Neural progenitor cell (in vitro differentiated cells): ENCODE data around the gene AIFM2. TPM values are rescaled to one million over a fixed set of nuclear protein-coding genes. Genes with fewer than 3 reads are reported as not detected.

Experiments
- DNase-seq: peaks from one replicate; pipeline ENCODE4 v3.0.0-alpha.2; 2016; ENCODE audit warnings: low spot score
- H2AFZ ChIP-seq: fragments of 200-600 bp; sonication (generic); replicated peaks from 2 replicates; pipeline ENCODE4 v1.6.1; 2016; ENCODE audit warnings: antibody characterized with exemption
- H3F3A ChIP-seq: fragments of 200-600 bp; sonication (generic); 2 replicates; pipeline ENCODE4 v1.6.1; 2016; ENCODE audit warnings: antibody characterized with exemption, low read depth
- H3K27ac ChIP-seq: fragments of 200-600 bp; sonication (generic); 2 replicates; pipeline ENCODE4 v1.5.1; 2016; ENCODE audit warnings: mild to moderate bottlenecking
- H3K27me3 ChIP-seq: fragments of 200-600 bp; sonication (generic); 2 replicates; pipeline ENCODE4 v1.6.1; 2016; ENCODE audit warnings: mild to moderate bottlenecking, moderate library complexity
- H3K36me3 ChIP-seq: fragments of 200-600 bp; sonication (generic); 2 replicates; pipeline ENCODE4 v1.5.1; 2016
- H3K4me1 ChIP-seq: fragments of 200-600 bp; sonication (generic); 2 replicates; pipeline ENCODE4 v1.6.1; 2016; ENCODE audit warnings: mixed run types
- H3K4me2 ChIP-seq: fragments of 200-600 bp; sonication (generic); 2 replicates; pipeline ENCODE4 v1.6.1; 2016
- H3K4me3 ChIP-seq: fragments of 200-600 bp; sonication (generic); 2 replicates; pipeline ENCODE4 v1.5.1; 2016
- H3K79me2 ChIP-seq: fragments of 200-600 bp; sonication (generic); 2 replicates; pipeline ENCODE4 v1.6.1; 2016; ENCODE audit warnings: low read depth
- H3K9ac ChIP-seq: fragments of 200-600 bp; sonication (generic); 2 replicates; pipeline ENCODE4 v1.6.1; 2016
- H3K9me3 ChIP-seq: fragments of 200-600 bp; sonication (generic); 2 replicates; pipeline ENCODE4 v1.5.1; 2016; ENCODE audit warnings: low read depth
- H4K20me1 ChIP-seq: fragments of 200-600 bp; sonication (generic); 2 replicates; pipeline ENCODE4 v1.6.1; 2016; ENCODE audit warnings: low read depth
- H3K27ac Mint-ChIP-seq: 3 replicates; pipeline ENCODE4 v1.8.0; 2021; ENCODE audit warnings: mixed read lengths
- H3K27me3 Mint-ChIP-seq: 2 replicates; pipeline ENCODE4 v1.8.0; 2022; ENCODE audit warnings: low read depth, mild to moderate bottlenecking, inconsistent platforms, moderate library complexity, mixed read lengths; ENCODE audit not compliant: insufficient read depth
- H3K36me3 Mint-ChIP-seq: 3 replicates; pipeline ENCODE4 v1.8.0; 2021; ENCODE audit warnings: mixed read lengths
- H3K4me1 Mint-ChIP-seq: 3 replicates; pipeline ENCODE4 v1.8.0; 2021; ENCODE audit warnings: mixed read lengths
- H3K4me3 Mint-ChIP-seq: 3 replicates; pipeline ENCODE4 v1.8.0; 2021; ENCODE audit warnings: mild to moderate bottlenecking, moderate library complexity, mixed read lengths
- H3K9me3 Mint-ChIP-seq: 3 replicates; pipeline ENCODE4 v1.8.0; 2020; ENCODE audit warnings: mixed read lengths
- EZH2 ChIP-seq: fragments of 200-600 bp; sonication (generic); IDR thresholded peaks from 2 replicates; pipeline ENCODE4 v1.6.1; 2017; ENCODE audit warnings: antibody characterized with exemption, mild to moderate bottlenecking, moderate library complexity
- EZH2phosphoT487 ChIP-seq: fragments of 200-600 bp; sonication (generic); IDR thresholded peaks from 2 replicates; pipeline ENCODE4 v1.6.1; 2017; ENCODE audit warnings: antibody characterized with exemption
- total RNA-seq: library from RNA; depleted of rRNA; stranded (reverse); fragments of >200 nt; gene quantifications from 2 replicates; pipeline ENCODE4 v1.2.3, GENCODE V29; 2015; ENCODE audit warnings: low replicate concordance
- TF ChIP-seq, protein P1 (sequence below): fragments of 200-600 bp; sonication (generic); IDR thresholded peaks from 2 replicates; pipeline ENCODE4 v1.5.1; 2017; ENCODE audit warnings: antibody characterized with exemption, mild to moderate bottlenecking

The AIFM2 gene
- total RNA-seq, 1 donor from 2014 or later, result 1.1 TPM

DNA sequence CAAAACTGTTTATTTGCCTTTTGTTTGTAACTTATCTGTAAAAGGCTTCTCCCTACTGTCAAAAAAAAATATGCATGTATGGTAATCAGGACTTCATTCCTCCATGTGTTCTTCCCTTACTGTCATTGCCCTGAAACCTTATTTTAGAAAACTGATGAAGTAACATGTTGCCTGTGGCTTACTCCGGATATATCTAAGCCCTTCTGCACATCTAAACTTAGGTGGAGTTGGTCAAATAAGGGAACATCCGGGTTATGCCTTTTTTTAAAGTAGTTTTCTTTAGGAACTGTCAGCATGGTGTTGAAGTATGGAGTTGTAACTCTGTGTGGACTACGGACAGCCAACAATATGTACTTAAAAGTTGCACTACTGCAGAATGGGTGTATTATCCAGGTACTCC, 31.5 kb upstream of the AIFM2 start:
- Histone ChIP-seq H3K27ac (no peak overlapping the region), H3K79me2 (peaks cover 95% of the 10 kb centered on the region), H3F3A (no peaks in the 10 kb centered on the region), H3K4me1 (peaks cover 15% of the 10 kb centered on the region), H4K20me1 (peaks cover 91% of the 10 kb centered on the region), H3K9ac (no peak overlapping the region), H3K4me2 (no peak overlapping the region), H3K4me3 (no peak overlapping the region), H3K36me3 (no peaks in the 10 kb centered on the region), H3K9me3 (no peaks in the 10 kb centered on the region), H3K27me3 (no peaks in the 10 kb centered on the region), H2AFZ (no peak overlapping the region)
- TF ChIP-seq, protein P1, sequence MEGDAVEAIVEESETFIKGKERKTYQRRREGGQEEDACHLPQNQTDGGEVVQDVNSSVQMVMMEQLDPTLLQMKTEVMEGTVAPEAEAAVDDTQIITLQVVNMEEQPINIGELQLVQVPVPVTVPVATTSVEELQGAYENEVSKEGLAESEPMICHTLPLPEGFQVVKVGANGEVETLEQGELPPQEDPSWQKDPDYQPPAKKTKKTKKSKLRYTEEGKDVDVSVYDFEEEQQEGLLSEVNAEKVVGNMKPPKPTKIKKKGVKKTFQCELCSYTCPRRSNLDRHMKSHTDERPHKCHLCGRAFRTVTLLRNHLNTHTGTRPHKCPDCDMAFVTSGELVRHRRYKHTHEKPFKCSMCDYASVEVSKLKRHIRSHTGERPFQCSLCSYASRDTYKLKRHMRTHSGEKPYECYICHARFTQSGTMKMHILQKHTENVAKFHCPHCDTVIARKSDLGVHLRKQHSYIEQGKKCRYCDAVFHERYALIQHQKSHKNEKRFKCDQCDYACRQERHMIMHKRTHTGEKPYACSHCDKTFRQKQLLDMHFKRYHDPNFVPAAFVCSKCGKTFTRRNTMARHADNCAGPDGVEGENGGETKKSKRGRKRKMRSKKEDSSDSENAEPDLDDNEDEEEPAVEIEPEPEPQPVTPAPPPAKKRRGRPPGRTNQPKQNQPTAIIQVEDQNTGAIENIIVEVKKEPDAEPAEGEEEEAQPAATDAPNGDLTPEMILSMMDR, result no peak
- TF ChIP-seq EZH2, result no peak
- no peak for TF ChIP-seq EZH2phosphoT487
- no peak for DNase-seq
- H3K27ac Mint-ChIP-seq, result no peak overlapping the region
- peaks cover 3% of the 10 kb centered on the region for H3K27me3 Mint-ChIP-seq
- peaks cover 22% of the 10 kb centered on the region for H3K4me1 Mint-ChIP-seq
- no peak overlapping the region for H3K4me3 Mint-ChIP-seq
- H3K36me3 Mint-ChIP-seq, result peaks cover 16% of the 10 kb centered on the region
- H3K9me3 Mint-ChIP-seq, result no peaks in the 10 kb centered on the region

DNA sequence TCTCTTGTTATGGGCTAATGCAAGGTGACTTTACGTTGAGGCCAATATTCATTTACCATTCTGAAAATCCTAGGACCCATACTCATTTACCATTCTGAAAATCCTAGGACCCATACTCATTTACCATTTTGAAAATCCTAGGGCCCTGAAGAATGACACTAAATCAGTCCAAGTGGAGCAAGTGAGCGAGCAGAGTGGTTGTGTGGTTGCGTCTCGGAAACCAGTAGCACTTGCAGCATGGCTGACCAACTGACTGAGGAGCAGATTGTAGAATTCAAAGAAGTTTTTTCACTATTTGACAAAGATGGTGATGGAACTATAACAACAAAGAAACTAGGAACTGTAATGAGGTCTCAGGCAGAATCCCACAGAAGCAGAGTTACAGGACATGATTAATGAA, 30.8 kb upstream of the AIFM2 start:
- H3K36me3 Mint-ChIP-seq, result peaks cover 18% of the 10 kb centered on the region
- Histone ChIP-seq H3K9ac (no peak overlapping the region), H3K27ac (no peak overlapping the region), H3K4me3 (no peak overlapping the region), H3K9me3 (no peaks in the 10 kb centered on the region), H3K79me2 (peaks cover 92% of the 10 kb centered on the region), H3F3A (no peaks in the 10 kb centered on the region), H4K20me1 (peaks cover 83% of the 10 kb centered on the region), H2AFZ (no peak overlapping the region), H3K27me3 (no peaks in the 10 kb centered on the region), H3K4me1 (peaks cover 11% of the 10 kb centered on the region), H3K36me3 (peaks cover 3% of the 10 kb centered on the region), H3K4me2 (no peak overlapping the region)
- no peaks in the 10 kb centered on the region for H3K27me3 Mint-ChIP-seq
- H3K9me3 Mint-ChIP-seq, result no peaks in the 10 kb centered on the region
- no peak for DNase-seq
- H3K27ac Mint-ChIP-seq, result no peak overlapping the region
- no peak for TF ChIP-seq EZH2
- no peak for TF ChIP-seq EZH2phosphoT487
- TF ChIP-seq, protein P1, result no peak
- peaks cover 15% of the 10 kb centered on the region for H3K4me1 Mint-ChIP-seq
- H3K4me3 Mint-ChIP-seq, result no peak overlapping the region

DNA sequence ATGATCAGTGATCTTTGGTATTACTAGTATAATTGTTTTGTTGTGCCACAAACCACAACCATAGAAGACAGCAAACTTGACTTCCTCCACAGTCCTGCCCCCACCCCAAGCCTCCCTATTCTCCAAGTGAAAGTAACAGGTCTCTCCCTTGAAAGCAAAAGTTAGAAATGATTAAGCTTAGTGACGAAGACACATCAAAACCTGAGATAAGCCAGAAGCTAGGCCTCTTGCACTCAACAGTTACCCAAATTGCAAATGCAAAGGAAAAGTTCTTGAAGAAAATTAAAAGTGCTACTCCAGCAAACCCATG, 30.2 kb upstream of the AIFM2 start:
- H3K27ac ChIP-seq, result no peak overlapping the region
- H3K9ac ChIP-seq, result no peak overlapping the region
- no peaks in the 10 kb centered on the region for H3K27me3 ChIP-seq
- Mint-ChIP-seq H3K4me3 (no peak overlapping the region), H3K27ac (no peak overlapping the region), H3K27me3 (no peaks in the 10 kb centered on the region), H3K9me3 (no peaks in the 10 kb centered on the region), H3K4me1 (peaks cover 10% of the 10 kb centered on the region), H3K36me3 (peaks cover 18% of the 10 kb centered on the region)
- no peaks in the 10 kb centered on the region for H3F3A ChIP-seq
- H3K4me3 ChIP-seq, result no peak overlapping the region
- H3K4me1 ChIP-seq, result peaks cover 6% of the 10 kb centered on the region
- DNase-seq, result no peak
- H4K20me1 ChIP-seq, result peaks cover 81% of the 10 kb centered on the region
- H3K9me3 ChIP-seq, result no peaks in the 10 kb centered on the region
- peaks cover 92% of the 10 kb centered on the region for H3K79me2 ChIP-seq
- TF ChIP-seq EZH2 (no peak), EZH2phosphoT487 (no peak)
- TF ChIP-seq, protein P1, result no peak
- H3K36me3 ChIP-seq, result peaks cover 3% of the 10 kb centered on the region
- H3K4me2 ChIP-seq, result no peak overlapping the region
- no peak overlapping the region for H2AFZ ChIP-seq
